HepG2 (cell line): ENCODE data around the gene SPTB.

ENCODE experiments used
- BATF2 ChIP-seq: sonication (generic); formaldehyde crosslinking; IDR thresholded peaks from 2 replicates; pipeline ENCODE4 v1.8.0; 2022; ENCODE audit warnings: mild to moderate bottlenecking, missing genetic modification reagents, moderate library complexity
- CTCF ChIP-seq: sonication (generic); formaldehyde crosslinking; IDR thresholded peaks from 2 replicates; pipeline ENCODE4 v1.5.0; 2020; ENCODE audit warnings: mild to moderate bottlenecking, missing genetic modification reagents, moderate library complexity
- FOSL1 ChIP-seq: sonication (generic); formaldehyde crosslinking; IDR thresholded peaks from 2 replicates; pipeline ENCODE4 v1.9.0; 2021; ENCODE audit warnings: missing genetic modification reagents, borderline replicate concordance
- LRRFIP1 ChIP-seq: sonication (generic); formaldehyde crosslinking; conservative IDR thresholded peaks from 2 replicates; pipeline ENCODE4 v1.4.0; 2020; ENCODE audit warnings: missing genetic modification reagents
- MAZ ChIP-seq, 2 experiments: sonication (generic) in 1 of 2; formaldehyde crosslinking in 1 of 2; IDR thresholded peaks; 2 replicates each; pipeline versions ENCODE4 v1.5.0 to v1.6.1; 2012 to 2020; ENCODE audit warnings: low read depth in 2 of 2, mild to moderate bottlenecking in 2 of 2, borderline replicate concordance in 1 of 2, improper control_type of control experiment in 1 of 2, low read length in 1 of 2, missing genetic modification reagents in 1 of 2, moderate library complexity in 1 of 2
- PBX3 ChIP-seq: sonication (generic); formaldehyde crosslinking; IDR thresholded peaks from 2 replicates; pipeline ENCODE4 v1.8.1; 2023; ENCODE audit warnings: missing genetic modification reagents, inconsistent platforms, borderline replicate concordance
- SMC3 ChIP-seq: IDR thresholded peaks from 2 replicates; pipeline ENCODE4 v1.6.1; 2011; ENCODE audit warnings: low read length, improper control_type of control experiment
- SNAPC4 ChIP-seq: sonication (generic); formaldehyde crosslinking; IDR thresholded peaks from 2 replicates; pipeline ENCODE4 v1.4.0; 2020; ENCODE audit warnings: mild to moderate bottlenecking, missing genetic modification reagents
- ZNF687 ChIP-seq: sonication (generic); formaldehyde crosslinking; IDR thresholded peaks from 2 replicates; pipeline ENCODE4 v1.5.1; 2020; ENCODE audit warnings: mild to moderate bottlenecking, missing genetic modification reagents, moderate library complexity

- TF ChIP-seq ZNF687 (CRISPR knock-in tag) = no peak
- TF ChIP-seq LRRFIP1 = no peak
- TF ChIP-seq PBX3 = no peak
- no peak for TF ChIP-seq CTCF (CRISPR knock-in tag)
- TF ChIP-seq SMC3 = no peak
- no peak for TF ChIP-seq SNAPC4
- TF ChIP-seq FOSL1 (CRISPR knock-in tag) = no peak
- TF ChIP-seq MAZ (IDR thresholded peaks at IDR 0.05; ENCODE audit: borderline replicate concordance, low read depth, low read length) = no peak
- TF ChIP-seq MAZ (CRISPR knock-in tag; IDR thresholded peaks at IDR 0.05; ENCODE audit: low read depth) = no peak
- no peak for TF ChIP-seq BATF2 (CRISPR knock-in tag)
Observed at GRCh38 chr14:64915797-64916196, 36.1 kb upstream of the SPTB start.
